ENCODE data around the gene TTC29.

The TTC29 gene

GRCh38 chr4:146949559-146949958 is 3.9 kb upstream of the TTC29 start:
- Histone ChIP-seq H3K27me3 (peaks cover 86% of the 10 kb centered on the region), H3K36me3 (no peaks in the 10 kb centered on the region), H3K9me3 (no peaks in the 10 kb centered on the region), H3K4me3 (ENCODE audit: low read depth, low read length) (no peak overlapping the region), H3K4me1 (no peaks in the 10 kb centered on the region)
- no peak for TF ChIP-seq CTCF (IDR thresholded peaks at IDR 0.05; ENCODE audit: low read depth, low read length)
- DNase-seq: no peak

GRCh38 chr4:146943691-146944375 is 1.8 kb downstream of the TTC29 start:
- TF ChIP-seq CTCF (IDR thresholded peaks at IDR 0.05; ENCODE audit: low read depth, low read length): no peak
- H3K9me3 ChIP-seq: no peaks in the 10 kb centered on the region
- H3K36me3 ChIP-seq: no peaks in the 10 kb centered on the region
- H3K4me1 ChIP-seq: no peaks in the 10 kb centered on the region
- no peak for DNase-seq
- peaks cover 76% of the 10 kb centered on the region for H3K27me3 ChIP-seq
- H3K4me3 ChIP-seq (ENCODE audit: low read depth, low read length): no peak overlapping the region

- no peak for DNase-seq
- no peak for TF ChIP-seq CTCF (IDR thresholded peaks at IDR 0.05; ENCODE audit: low read depth, low read length)
- Histone ChIP-seq H3K4me3 (ENCODE audit: low read depth, low read length) (no peak overlapping the region), H3K4me1 (no peaks in the 10 kb centered on the region), H3K27me3 (peaks cover 47% of the 10 kb centered on the region), H3K36me3 (no peaks in the 10 kb centered on the region), H3K9me3 (no peaks in the 10 kb centered on the region)
Measured at GRCh38 chr4:146932116-146932515, 13.5 kb downstream of the TTC29 start.

- no peaks in the 10 kb centered on the region for H3K4me1 ChIP-seq
- H3K9me3 ChIP-seq: no peaks in the 10 kb centered on the region
- no peak for TF ChIP-seq CTCF (IDR thresholded peaks at IDR 0.05; ENCODE audit: low read depth, low read length)
- H3K36me3 ChIP-seq: no peaks in the 10 kb centered on the region
- DNase-seq: no peak
- peaks cover 46% of the 10 kb centered on the region for H3K27me3 ChIP-seq
- no peak overlapping the region for H3K4me3 ChIP-seq (ENCODE audit: low read depth, low read length)
Measured at GRCh38 chr4:146930673-146931072, 15.0 kb downstream of the TTC29 start.

GRCh38 chr4:146927695-146928094 is 18.0 kb downstream of the TTC29 start:
- H3K4me3 ChIP-seq (ENCODE audit: low read depth, low read length): no peak overlapping the region
- peaks cover 55% of the 10 kb centered on the region for H3K27me3 ChIP-seq
- no peak for DNase-seq
- no peaks in the 10 kb centered on the region for H3K9me3 ChIP-seq
- H3K4me1 ChIP-seq: no peaks in the 10 kb centered on the region
- TF ChIP-seq CTCF (IDR thresholded peaks at IDR 0.05; ENCODE audit: low read depth, low read length): no peak
- H3K36me3 ChIP-seq: no peaks in the 10 kb centered on the region

- peak; percentile 27 for DNase-seq
Measured at GRCh38 chr4:146916479-146917076, 29.1 kb downstream of the TTC29 start.

More at GRCh38 chr4:146916479-146917076, 29.1 kb downstream of the TTC29 start:
- no peaks in the 10 kb centered on the region for H3K36me3 ChIP-seq
- H3K27me3 ChIP-seq: peaks cover 40% of the 10 kb centered on the region
- H3K9me3 ChIP-seq: no peaks in the 10 kb centered on the region
- H3K4me3 ChIP-seq (ENCODE audit: low read depth, low read length): no peak overlapping the region
- peak; percentile 77 for TF ChIP-seq CTCF (IDR thresholded peaks at IDR 0.05; ENCODE audit: low read depth, low read length)
- no peaks in the 10 kb centered on the region for H3K4me1 ChIP-seq
